Endothelial cell of umbilical vein (primary cell): Measurements from ENCODE around the gene MCM6. TPM values are rescaled to one million over a fixed set of nuclear protein-coding genes. Genes with fewer than 3 reads are reported as not detected.

Experiments used
- BruUV-seq: library from RNA; stranded (reverse); fragments of 400-500 nt; replicated peaks from 2 replicates; lab custom pipeline; 2021; lab: Mats Ljungman, UMichigan
- CTCF ChIA-PET: fragments of 300-600, 350-600 bp; sonication (Branson Sonifier 250); formaldehyde crosslinking; loops from one replicate; lab custom pipeline; 2021; ENCODE audit warnings: antibody characterized with exemption, inconsistent platforms; lab: Charles Lee
- POLR2A ChIA-PET: fragments of 300-600, 350-600 bp; sonication (Branson Sonifier 250); formaldehyde crosslinking; loops from one replicate; lab custom pipeline; 2021; ENCODE audit warnings: antibody characterized with exemption, inconsistent platforms; lab: Charles Lee
- DNase-seq: peaks from one replicate; pipeline ENCODE4 v3.0.0-alpha.2; 2011; ENCODE audit warnings: low read depth, low spot score
- FAIRE-seq: peaks from 2 replicates; lab custom pipeline; 2011; peaks lifted over from hg19 to GRCh38; lab: Jason Lieb, UNC
- H2AFZ ChIP-seq: 2 replicates; pipeline ENCODE4 v1.6.0; 2012; ENCODE audit warnings: low read depth, low read length, control low read depth, inconsistent platforms
- H3K27ac ChIP-seq: 2 replicates; pipeline ENCODE4 v1.5.1; 2011; ENCODE audit warnings: low read depth, mild to moderate bottlenecking, control low read depth, low read length, moderate library complexity; ENCODE audit not compliant: insufficient read depth
- H3K27me3 ChIP-seq, 2 experiments: 2 replicates each; pipeline versions ENCODE4 v1.6.0 to v1.6.1; 2011; ENCODE audit warnings: low read length in 2 of 2, mixed read lengths in 1 of 2; ENCODE audit not compliant: control insufficient read depth in 2 of 2, insufficient read depth in 2 of 2
- H3K36me3 ChIP-seq, 2 experiments: 2 replicates in 1 of 2; 3 replicates in 1 of 2; pipeline ENCODE4 v1.5.1; 2011; ENCODE audit warnings: low read length in 2 of 2, mild to moderate bottlenecking in 1 of 2, moderate library complexity in 1 of 2; ENCODE audit not compliant: control insufficient read depth in 2 of 2, insufficient read depth in 2 of 2; ENCODE audit errors: extremely low read depth in 1 of 2
- H3K4me1 ChIP-seq: 3 replicates; pipeline ENCODE4 v1.5.1; 2011; ENCODE audit warnings: mild to moderate bottlenecking, low read length; ENCODE audit not compliant: control insufficient read depth, insufficient read depth; ENCODE audit errors: extremely low read depth
- H3K4me2 ChIP-seq: 2 replicates; pipeline ENCODE4 v1.6.1; 2011; ENCODE audit warnings: low read length, control low read depth, mixed read lengths; ENCODE audit not compliant: insufficient read depth
- H3K4me3 ChIP-seq, 3 experiments: fragments of 200-600 bp in 1 of 3; sonication (generic), shearing (Covaris generic) in 1 of 3; replicated peaks in 1 of 3; 2 replicates each; pipeline ENCODE4 v1.5.1; 2011 to 2016; ENCODE audit warnings: control low read depth in 3 of 3, low read length in 3 of 3, mild to moderate bottlenecking in 2 of 3, inconsistent platforms in 1 of 3, low read depth in 1 of 3, moderate library complexity in 1 of 3; ENCODE audit not compliant: insufficient read depth in 1 of 3
- H3K79me2 ChIP-seq: 2 replicates; pipeline ENCODE4 v1.6.0; 2012; ENCODE audit warnings: low read length, inconsistent platforms; ENCODE audit not compliant: control insufficient read depth, insufficient read depth
- H3K9ac ChIP-seq: replicated peaks from 2 replicates; pipeline ENCODE3; 2011; ENCODE audit warnings: low read length, control low read depth; ENCODE audit not compliant: insufficient read depth; ENCODE audit errors: extremely low read depth
- H3K9me1 ChIP-seq: replicated peaks from 3 replicates; pipeline ENCODE4 v1.6.0; 2011; ENCODE audit warnings: mild to moderate bottlenecking, low read length; ENCODE audit not compliant: control insufficient read depth, insufficient read depth; ENCODE audit errors: extremely low read depth
- H3K9me3 ChIP-seq: replicated peaks from 2 replicates; pipeline ENCODE4 v1.5.1; 2012; ENCODE audit warnings: low read length, inconsistent platforms; ENCODE audit not compliant: control insufficient read depth, insufficient read depth
- H4K20me1 ChIP-seq: replicated peaks from 2 replicates; pipeline ENCODE3; 2011; ENCODE audit warnings: mild to moderate bottlenecking, low read length; ENCODE audit not compliant: control insufficient read depth, insufficient read depth; ENCODE audit errors: extremely low read depth
- CTCF ChIP-seq, 2 donors: IDR thresholded peaks; 1 replicate in 1 of 2; 2 replicates in 1 of 2; pipeline ENCODE4 v1.5.1; 2011; ENCODE audit warnings: low read length in 2 of 2, mild to moderate bottlenecking in 2 of 2, moderate library complexity in 2 of 2, control low read depth in 1 of 2, inconsistent platforms in 1 of 2, low read depth in 1 of 2; ENCODE audit not compliant: insufficient read depth in 1 of 2; ENCODE audit errors: extremely low read depth in 1 of 2
- EZH2 ChIP-seq: IDR thresholded peaks from 2 replicates; pipeline ENCODE4 v1.6.1; 2012; ENCODE audit warnings: borderline replicate concordance, low read depth, mild to moderate bottlenecking, moderate library complexity, low read length, inconsistent platforms; ENCODE audit not compliant: severe bottlenecking
- FOS ChIP-seq: IDR thresholded peaks from 2 replicates; pipeline ENCODE4 v1.6.1; 2011; ENCODE audit warnings: mild to moderate bottlenecking, low read length, moderate library complexity, borderline replicate concordance; ENCODE audit not compliant: insufficient read depth
- GATA2 ChIP-seq: IDR thresholded peaks from 2 replicates; pipeline ENCODE4 v1.7.0; 2011; ENCODE audit warnings: low read depth, mild to moderate bottlenecking, moderate library complexity, mixed read lengths, low read length; ENCODE audit not compliant: insufficient read length, insufficient read depth
- JUN ChIP-seq: IDR thresholded peaks from 2 replicates; pipeline ENCODE4 v1.6.1; 2011; ENCODE audit warnings: borderline replicate concordance, low read depth; ENCODE audit not compliant: insufficient read length, insufficient read depth
- MAX ChIP-seq: IDR thresholded peaks from 2 replicates; pipeline ENCODE4 v1.6.1; 2011; ENCODE audit not compliant: insufficient read depth, insufficient read length
- MYC ChIP-seq: IDR thresholded peaks from one replicate; pipeline ENCODE4 v1.6.1; 2011; ENCODE audit warnings: mild to moderate bottlenecking, low read depth, low read length
- POLR2A ChIP-seq: IDR thresholded peaks from 2 replicates; pipeline ENCODE4 v1.6.1; 2012; ENCODE audit warnings: low read depth, mild to moderate bottlenecking, control low read depth, low read length
- POLR2AphosphoS5 ChIP-seq: IDR thresholded peaks from 2 replicates; pipeline ENCODE4 v1.6.1; 2012; ENCODE audit warnings: low read depth, mild to moderate bottlenecking, control low read depth, low read length, moderate library complexity; ENCODE audit not compliant: insufficient read depth
- dilution Hi-C: fragments of 300-500 bp; cut with MboI; formaldehyde crosslinking; loops from one replicate; pipeline ENCODE4 v1.15.0; 2019; ENCODE audit warnings: low sequenced_read_pairs; ENCODE audit not compliant: extremely low pct_ligation_motif_present
- intact Hi-C: fragments of 100-400 bp; cut with micrococcal nuclease; formaldehyde crosslinking; loops from one replicate; pipeline ENCODE4 v1.10.0; 2022
- polyA plus RNA-seq, 4 experiments: library from polyadenylated mRNA; depleted of rRNA in 3 of 4; stranded (reverse) in 3 of 4; unstranded in 1 of 4; fragments of >200 nt; gene quantifications; 2 replicates each; pipeline versions ENCODE4 v1.2.1 to v1.2.3, GENCODE V29; 2011 to 2012; ENCODE audit warnings: missing spikeins in 1 of 4
- total RNA-seq: library from RNA; stranded (reverse); gene quantifications from 2 replicates; pipeline ENCODE4 v1.2.3, GENCODE V29; 2021

Gene MCM6
- total and polyA plus RNA-seq, 2 donors (not counting 3 experiments of a cell fraction or from before 2014, with no cell fraction given): 20.6 to 52.6 TPM

- TF ChIP-seq POLR2AphosphoS5 (no peak), FOS (no peak), CTCF (IDR thresholded peaks at IDR 0.05; ENCODE audit: extremely low read depth in 1 of 2, insufficient read depth in 1 of 2, low read depth in 1 of 2, low read length in 2 of 2) (no peak), POLR2A (no peak), MYC (no peak), MAX (no peak), JUN (no peak), GATA2 (no peak), EZH2 (no peak)
- H3K4me1 ChIP-seq: peaks cover 8% of the 10 kb centered on the region
- H3K9me3 ChIP-seq: no peaks in the 10 kb centered on the region
- H2AFZ ChIP-seq: no peak overlapping the region
- no peaks in the 10 kb centered on the region for H3K27me3 ChIP-seq
- no TSS peak for BruUV-seq
- H3K79me2 ChIP-seq: no peaks in the 10 kb centered on the region
- H3K9me1 ChIP-seq: no peaks in the 10 kb centered on the region
- ChIA-PET CTCF (interaction anchor here (0.8 kb wide), 1 partner anchor 12 kb away, joined by 3 read pairs; no protein-coding TSS in a partner anchor), POLR2A (no interaction called here)
- H3K4me2 ChIP-seq: no peak overlapping the region
- intact Hi-C loops: no loop called here
- peaks cover 0 to 3% of the 10 kb centered on the region in 2 experiments for H3K36me3 ChIP-seq
- dilution Hi-C loops: no loop called here
- FAIRE-seq (no peak), DNase-seq (no peak)
- no peaks in the 10 kb centered on the region for H4K20me1 ChIP-seq
- no peak overlapping the region for H3K27ac ChIP-seq
- H3K4me3 ChIP-seq: no peak overlapping the region
- H3K9ac ChIP-seq: no peak overlapping the region
These were observed 31.8 kb downstream of the MCM6 start for GRCh38 chr2:135844301-135844895.
